Activated CD4-positive, CD25-positive, alpha-beta regulatory T cell treated with anti-CD3 and anti-CD28 coated beads, Interleukin-2, amount 50 U/mL, for 24 hours (primary cell): ENCODE results near the gene C1orf232.

Experiments
- ATAC-seq, 2 donors: fragments of 150-1000 bp; cut with Tn5 transposase; one replicate each; pipeline ENCODE4 v1.10.0; 2021; ENCODE audit warnings: mild to moderate bottlenecking in 1 of 2, moderate library complexity in 1 of 2

The C1orf232 gene

GRCh38 chr1:26177182-26177684 lies 8.5 kb upstream of the C1orf232 start, which contains the start of gene CNKSR1:
TSS of gene CNKSR1 (plus strand) at chr1:26177491. CDS start at chr1:26177548, 57 bp downstream.
- ATAC-seq, result peak in 1 of 2 donors; percentile 39

GRCh38 chr1:26175346-26175745 lies 6.6 kb upstream of the C1orf232 start:
- ATAC-seq, result no peak

GRCh38 chr1:26171084-26172072 lies 2.6 kb upstream of the C1orf232 start, which contains the start of gene ZNF593OS:
TSS of gene ZNF593OS (minus strand) at chr1:26171832. CDS start at chr1:26171661, 171 bp downstream.
- no peak for ATAC-seq

GRCh38 chr1:26170472-26170821 lies 1.7 kb upstream of the C1orf232 start:
- no peak for ATAC-seq

- ATAC-seq, result peak; percentile 92 to 95
These were observed 1.1 kb upstream of the C1orf232 start, which contains the start of gene ZNF593 for GRCh38 chr1:26169669-26170471. TSS of gene ZNF593 (plus strand) at chr1:26169908. CDS start at chr1:26169984, 76 bp downstream.

GRCh38 chr1:26169198-26169554 lies 413 bp upstream of the C1orf232 start:
- no peak for ATAC-seq

GRCh38 chr1:26166719-26167281 lies 2.0 kb downstream of the C1orf232 start:
- ATAC-seq, result no peak

- no peak for ATAC-seq
These were observed 3.6 kb downstream of the C1orf232 start for GRCh38 chr1:26164861-26165842.

- peak; percentile 66 to 69 for ATAC-seq
These were observed 4.5 kb downstream of the C1orf232 start for GRCh38 chr1:26164036-26164860.

- no peak for ATAC-seq
These were observed 5.1 kb downstream of the C1orf232 start for GRCh38 chr1:26163684-26164035.

- ATAC-seq, result no peak
These were observed 6.5 kb downstream of the C1orf232 start for GRCh38 chr1:26162220-26162709.

GRCh38 chr1:26161415-26162219 lies 7.1 kb downstream of the C1orf232 start:
- ATAC-seq, result peak; percentile 52 to 57

GRCh38 chr1:26160527-26161414 lies 8.0 kb downstream of the C1orf232 start:
- no peak for ATAC-seq

- ATAC-seq, result no peak
These were observed 9.1 kb downstream of the C1orf232 start for GRCh38 chr1:26159743-26160039.

GRCh38 chr1:26158908-26159742 lies 9.6 kb downstream of the C1orf232 start, which contains the start of gene FAM110D:
TSS of gene FAM110D (plus strand) at chr1:26159079. CDS start at chr1:26161292, 2,213 bp downstream.
- ATAC-seq, result no peak

- ATAC-seq, result no peak
These were observed 10.4 kb downstream of the C1orf232 start for GRCh38 chr1:26158271-26158907.
